OCI-LY1 (cell line): ENCODE results near the gene ZFYVE28.

Experiments
- H2AFZ ChIP-seq: fragments of 200-600 bp; sonication (generic), shearing (Covaris generic); 2 replicates; pipeline ENCODE4 v1.6.0; 2014; ENCODE audit warnings: antibody characterized with exemption, mild to moderate bottlenecking, low read length
- H3F3A ChIP-seq: fragments of 200-600 bp; sonication (generic), shearing (Covaris generic); 2 replicates; pipeline ENCODE4 v1.6.0; 2014; ENCODE audit warnings: mild to moderate bottlenecking, antibody characterized with exemption, low read length, moderate library complexity; ENCODE audit not compliant: insufficient read depth
- H3K27ac ChIP-seq: fragments of 200-600 bp; sonication (generic); 2 replicates; pipeline ENCODE4 v1.5.1; 2014; ENCODE audit warnings: low read length, mixed run types, mild to moderate bottlenecking, low read depth; ENCODE audit not compliant: poor library complexity, severe bottlenecking
- H3K27me3 ChIP-seq: fragments of 200-600 bp; sonication (generic); 2 replicates; pipeline ENCODE4 v1.6.0; 2014; ENCODE audit warnings: antibody characterized with exemption, mild to moderate bottlenecking, low read length, moderate library complexity; ENCODE audit not compliant: insufficient read depth
- H3K36me3 ChIP-seq: fragments of 200-600 bp; sonication (generic); 2 replicates; pipeline ENCODE4 v1.6.1; 2014; ENCODE audit warnings: mild to moderate bottlenecking, antibody characterized with exemption, low read length, moderate library complexity, mixed read lengths; ENCODE audit not compliant: insufficient read depth
- H3K4me1 ChIP-seq: fragments of 200-600 bp; sonication (generic); 2 replicates; pipeline ENCODE4 v1.5.1; 2014; ENCODE audit warnings: mild to moderate bottlenecking, low read length, moderate library complexity; ENCODE audit not compliant: insufficient read depth, severe bottlenecking
- H3K4me2 ChIP-seq: fragments of 200-600 bp; sonication (generic), shearing (Covaris generic); 2 replicates; pipeline ENCODE4 v1.6.1; 2014; ENCODE audit warnings: low read length
- H3K4me3 ChIP-seq: fragments of 200-600 bp; sonication (generic); 2 replicates; pipeline ENCODE4 v1.5.1; 2014; ENCODE audit warnings: low read length, low read depth, mild to moderate bottlenecking, mixed read lengths; ENCODE audit not compliant: poor library complexity, severe bottlenecking
- H3K79me2 ChIP-seq: fragments of 200-600 bp; shearing (Covaris generic); 2 replicates; pipeline ENCODE4 v1.6.1; 2016; ENCODE audit warnings: mixed run types, low read length, mixed read lengths; ENCODE audit not compliant: insufficient read depth
- H3K9ac ChIP-seq: fragments of 200-600 bp; sonication (generic), shearing (Covaris generic); 2 replicates; pipeline ENCODE4 v1.6.1; 2014; ENCODE audit warnings: mild to moderate bottlenecking, low read length, mixed read lengths
- H3K9me2 ChIP-seq: fragments of 200-600 bp; sonication (generic), shearing (Covaris generic); 2 replicates; pipeline ENCODE4 v1.6.1; 2014; ENCODE audit warnings: low read depth, mild to moderate bottlenecking, low read length, mixed read lengths
- H3K9me3 ChIP-seq: fragments of 200-600 bp; shearing (Covaris generic); 2 replicates; pipeline ENCODE4 v1.6.1; 2014; ENCODE audit warnings: low read length, mixed read lengths
- H4K20me1 ChIP-seq: fragments of 200-600 bp; sonication (generic), shearing (Covaris generic); 2 replicates; pipeline ENCODE4 v1.6.0; 2016; ENCODE audit warnings: mild to moderate bottlenecking, low read length; ENCODE audit not compliant: insufficient read depth
- CTCF ChIP-seq: fragments of 200-600 bp; sonication (generic), shearing (Covaris generic); IDR thresholded peaks from 2 replicates; pipeline ENCODE4 v1.5.1; 2017; ENCODE audit warnings: mild to moderate bottlenecking, antibody characterized with exemption, low read length, moderate library complexity, mixed read lengths
- EZH2 ChIP-seq: fragments of 200-600 bp; sonication (generic), shearing (Covaris generic); IDR thresholded peaks from 2 replicates; pipeline ENCODE4 v1.8.0; 2017; ENCODE audit warnings: borderline replicate concordance, mixed run types, mild to moderate bottlenecking, antibody characterized with exemption, low read length, moderate library complexity, mixed read lengths

ZFYVE28 gene

GRCh38 chr4:2446656-2447564 lies 28.5 kb upstream of the ZFYVE28 start:
- Histone ChIP-seq H3K9ac (no peak overlapping the region), H3K79me2 (no peaks in the 10 kb centered on the region), H3K36me3 (no peaks in the 10 kb centered on the region), H3K4me2 (no peak overlapping the region), H3K27ac (no peak overlapping the region), H4K20me1 (no peaks in the 10 kb centered on the region), H3K4me3 (no peak overlapping the region), H3K27me3 (no peaks in the 10 kb centered on the region), H3K4me1 (peaks cover 2% of the 10 kb centered on the region), H2AFZ (no peak overlapping the region), H3K9me3 (no peaks in the 10 kb centered on the region), H3F3A (no peaks in the 10 kb centered on the region), H3K9me2 (no peaks in the 10 kb centered on the region)
- TF ChIP-seq EZH2 (no peak), CTCF (no peak)

- Histone ChIP-seq H4K20me1 (no peaks in the 10 kb centered on the region), H3K9me2 (no peaks in the 10 kb centered on the region), H3K4me3 (no peak overlapping the region), H3K27ac (no peak overlapping the region), H3F3A (no peaks in the 10 kb centered on the region), H3K27me3 (no peaks in the 10 kb centered on the region), H3K4me2 (no peak overlapping the region), H3K9me3 (no peaks in the 10 kb centered on the region), H2AFZ (no peak overlapping the region), H3K79me2 (no peaks in the 10 kb centered on the region), H3K9ac (no peak overlapping the region), H3K36me3 (no peaks in the 10 kb centered on the region), H3K4me1 (peaks cover 3% of the 10 kb centered on the region)
- no peak for TF ChIP-seq EZH2
- no peak for TF ChIP-seq CTCF
Measured at GRCh38 chr4:2445571-2445970, 27.1 kb upstream of the ZFYVE28 start.

- Histone ChIP-seq H3K9me2 (no peaks in the 10 kb centered on the region), H3K27ac (no peak overlapping the region), H3K27me3 (no peaks in the 10 kb centered on the region), H3K4me3 (no peak overlapping the region), H3K4me1 (peaks cover 3% of the 10 kb centered on the region), H3K4me2 (no peak overlapping the region), H4K20me1 (no peaks in the 10 kb centered on the region), H3K36me3 (no peaks in the 10 kb centered on the region), H2AFZ (no peak overlapping the region), H3K79me2 (no peaks in the 10 kb centered on the region), H3K9me3 (no peaks in the 10 kb centered on the region), H3F3A (no peaks in the 10 kb centered on the region), H3K9ac (no peak overlapping the region)
- no peak for TF ChIP-seq EZH2
- TF ChIP-seq CTCF = no peak
Measured at GRCh38 chr4:2445130-2445529, 26.7 kb upstream of the ZFYVE28 start.
